ENCODE data around the gene CAMTA2. TPM values are rescaled to one million over a fixed set of nuclear protein-coding genes. Genes with fewer than 3 reads are reported as not detected.

The CAMTA2 gene
- total RNA-seq, 1 donor = 19.2 TPM

DNA sequence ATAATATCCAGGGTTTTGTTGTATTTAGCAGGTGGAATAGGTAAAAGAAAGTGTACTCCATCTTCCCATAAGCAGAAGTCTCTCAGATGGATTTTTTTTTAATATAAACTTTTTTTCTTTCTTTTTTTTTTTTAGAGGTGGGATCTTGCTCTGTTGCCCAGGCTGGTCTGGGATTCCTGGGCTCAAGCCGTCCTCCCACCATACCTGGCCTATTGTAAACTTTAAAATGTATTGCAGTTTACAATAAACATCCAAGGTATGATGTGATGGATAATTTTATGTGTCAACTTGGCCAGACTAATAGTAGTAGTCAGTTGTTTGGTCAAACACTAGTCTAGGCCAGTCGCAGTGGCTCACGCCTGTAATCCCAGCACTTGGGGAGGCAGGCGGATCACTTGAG lies 66.2 kb downstream of the CAMTA2 start:
- no peak overlapping the region for H3K4me3 ChIP-seq (ENCODE audit: insufficient read depth, low read length)

GRCh38 chr17:4920351-4921048 lies 67.0 kb downstream of the CAMTA2 start:
- Histone ChIP-seq H2AFZ (ENCODE audit: low read length) (no peak overlapping the region), H3K27me3 (ENCODE audit: insufficient read depth, low read length) (no peaks in the 10 kb centered on the region), H3K4me2 (ENCODE audit: insufficient read depth, low read length) (peak overlapping the region; percentile 40), H3K36me3 (ENCODE audit: insufficient read depth, low read length) (no peaks in the 10 kb centered on the region), H3K27ac (ENCODE audit: low read depth, low read length) (peak overlapping the region; percentile 24), H3K4me3 (ENCODE audit: insufficient read depth, low read length) (no peak overlapping the region), H4K20me1 (ENCODE audit: insufficient read depth, low read length) (no peaks in the 10 kb centered on the region), H3K79me2 (ENCODE audit: insufficient read depth, low read length) (no peaks in the 10 kb centered on the region), H3K9me3 (ENCODE audit: low read depth, low read length) (no peaks in the 10 kb centered on the region), H3K4me1 (ENCODE audit: insufficient read depth, low read length) (peaks cover 13% of the 10 kb centered on the region)
- no peak for DNase-seq (ENCODE audit: insufficient read length, low spot score, missing footprints)
- TF ChIP-seq, protein P1, sequence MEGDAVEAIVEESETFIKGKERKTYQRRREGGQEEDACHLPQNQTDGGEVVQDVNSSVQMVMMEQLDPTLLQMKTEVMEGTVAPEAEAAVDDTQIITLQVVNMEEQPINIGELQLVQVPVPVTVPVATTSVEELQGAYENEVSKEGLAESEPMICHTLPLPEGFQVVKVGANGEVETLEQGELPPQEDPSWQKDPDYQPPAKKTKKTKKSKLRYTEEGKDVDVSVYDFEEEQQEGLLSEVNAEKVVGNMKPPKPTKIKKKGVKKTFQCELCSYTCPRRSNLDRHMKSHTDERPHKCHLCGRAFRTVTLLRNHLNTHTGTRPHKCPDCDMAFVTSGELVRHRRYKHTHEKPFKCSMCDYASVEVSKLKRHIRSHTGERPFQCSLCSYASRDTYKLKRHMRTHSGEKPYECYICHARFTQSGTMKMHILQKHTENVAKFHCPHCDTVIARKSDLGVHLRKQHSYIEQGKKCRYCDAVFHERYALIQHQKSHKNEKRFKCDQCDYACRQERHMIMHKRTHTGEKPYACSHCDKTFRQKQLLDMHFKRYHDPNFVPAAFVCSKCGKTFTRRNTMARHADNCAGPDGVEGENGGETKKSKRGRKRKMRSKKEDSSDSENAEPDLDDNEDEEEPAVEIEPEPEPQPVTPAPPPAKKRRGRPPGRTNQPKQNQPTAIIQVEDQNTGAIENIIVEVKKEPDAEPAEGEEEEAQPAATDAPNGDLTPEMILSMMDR (IDR thresholded peaks at IDR 0.05; ENCODE audit: extremely low read depth, low read depth, low read length) = no peak

More for the DNA sequence above, 66.2 kb downstream of the CAMTA2 start:
- Histone ChIP-seq H3K27me3 (ENCODE audit: insufficient read depth, low read length) (no peaks in the 10 kb centered on the region), H3K27ac (ENCODE audit: low read depth, low read length) (no peak overlapping the region), H4K20me1 (ENCODE audit: insufficient read depth, low read length) (no peaks in the 10 kb centered on the region), H3K79me2 (ENCODE audit: insufficient read depth, low read length) (no peaks in the 10 kb centered on the region), H2AFZ (ENCODE audit: low read length) (no peak overlapping the region), H3K4me2 (ENCODE audit: insufficient read depth, low read length) (no peak overlapping the region), H3K36me3 (ENCODE audit: insufficient read depth, low read length) (no peaks in the 10 kb centered on the region), H3K4me1 (ENCODE audit: insufficient read depth, low read length) (peaks cover 13% of the 10 kb centered on the region), H3K9me3 (ENCODE audit: low read depth, low read length) (no peaks in the 10 kb centered on the region)
- DNase-seq (ENCODE audit: insufficient read length, low spot score, missing footprints) = no peak
- TF ChIP-seq, protein P1 (IDR thresholded peaks at IDR 0.05; ENCODE audit: extremely low read depth, low read depth, low read length) = no peak

DNA sequence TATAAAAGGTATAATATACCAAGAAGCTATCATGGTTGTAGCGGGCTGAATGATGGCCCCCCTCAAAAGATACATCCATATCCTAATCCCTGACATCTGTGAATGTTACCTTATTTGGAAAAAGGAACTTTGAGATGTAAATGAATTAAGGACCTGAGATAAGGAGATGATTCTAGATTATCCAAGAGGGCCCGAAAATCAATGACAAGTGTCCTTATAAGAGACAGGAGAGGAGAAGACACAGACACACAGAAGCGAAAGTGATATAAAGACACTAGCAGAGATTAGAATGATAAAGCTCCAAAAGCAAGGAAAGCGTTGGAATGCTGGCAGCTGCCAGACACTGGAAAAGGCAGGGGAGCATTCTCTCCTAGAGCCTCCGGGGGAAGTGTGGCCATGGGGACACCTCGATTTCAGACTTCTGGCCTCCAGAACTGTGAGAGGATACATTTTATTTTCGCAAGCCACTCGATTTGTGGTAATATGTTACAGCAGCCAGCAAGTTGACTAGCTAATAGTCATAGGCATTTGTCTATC lies 67.9 kb downstream of the CAMTA2 start:
- DNase-seq (ENCODE audit: insufficient read length, low spot score, missing footprints) = no peak
- no peaks in the 10 kb centered on the region for H3K27me3 ChIP-seq (ENCODE audit: insufficient read depth, low read length)
- H3K79me2 ChIP-seq (ENCODE audit: insufficient read depth, low read length) = no peaks in the 10 kb centered on the region
- H3K9me3 ChIP-seq (ENCODE audit: low read depth, low read length) = no peaks in the 10 kb centered on the region
- no peaks in the 10 kb centered on the region for H3K36me3 ChIP-seq (ENCODE audit: insufficient read depth, low read length)
- H3K4me1 ChIP-seq (ENCODE audit: insufficient read depth, low read length) = peaks cover 13% of the 10 kb centered on the region
- TF ChIP-seq, protein P1 (IDR thresholded peaks at IDR 0.05; ENCODE audit: extremely low read depth, low read depth, low read length) = no peak
- H3K4me2 ChIP-seq (ENCODE audit: insufficient read depth, low read length) = peak overlapping the region; percentile 9
- no peaks in the 10 kb centered on the region for H4K20me1 ChIP-seq (ENCODE audit: insufficient read depth, low read length)
- H3K27ac ChIP-seq (ENCODE audit: low read depth, low read length) = no peak overlapping the region
- H2AFZ ChIP-seq (ENCODE audit: low read length) = no peak overlapping the region
- no peak overlapping the region for H3K4me3 ChIP-seq (ENCODE audit: insufficient read depth, low read length)

Small RNA genes lying within 50 kb of the gene (small RNA-seq; reads per million reads assigned to genes)
- gene MIR6864 (not detected), gene MIR6865 (not detected)

Other genes starting within 250 kb of the CAMTA2 start
- gene ZMYND15, start 247.8 kb downstream of the CAMTA2 start, total RNA-seq = 0.59 and 1.4 TPM in 2 replicates
- gene CXCL16, start 247.7 kb downstream of the CAMTA2 start, total RNA-seq = 5.9 and 11.2 TPM in 2 replicates
- gene TM4SF5, start 215.8 kb downstream of the CAMTA2 start, total RNA-seq = not detected in 2 replicates
- 0.29 TPM in 1 of 2 replicates, not detected in the other for gene VMO1, start 201.3 kb downstream of the CAMTA2 start, total RNA-seq
- gene GLTPD2, start 198.7 kb downstream of the CAMTA2 start, total RNA-seq = not detected in 2 replicates
- gene PSMB6, start 191.5 kb downstream of the CAMTA2 start, total RNA-seq = 109 and 113 TPM in 2 replicates
- 18.9 and 19.9 TPM in 2 replicates for gene PLD2, start 180.5 kb downstream of the CAMTA2 start, total RNA-seq
- 34.4 and 35.9 TPM in 2 replicates for gene MINK1, start 154.3 kb downstream of the CAMTA2 start, total RNA-seq
- gene C17orf107, start 88.1 kb downstream of the CAMTA2 start, total RNA-seq = 4.0 and 5.3 TPM in 2 replicates
- 1.4 and 1.8 TPM in 2 replicates for gene CHRNE, start 84.6 kb downstream of the CAMTA2 start, total RNA-seq
- not detected in 2 replicates for gene GP1BA, start 55.4 kb downstream of the CAMTA2 start, total RNA-seq
- 43.6 and 47.4 TPM in 2 replicates for gene SLC25A11, start 47.6 kb downstream of the CAMTA2 start, total RNA-seq
- gene RNF167, start 47.4 kb downstream of the CAMTA2 start, total RNA-seq = 25.3 and 26.5 TPM in 2 replicates
- gene PFN1, start 39.1 kb downstream of the CAMTA2 start, total RNA-seq = 347 and 425 TPM in 2 replicates
- gene ENO3, start 36.6 kb downstream of the CAMTA2 start, total RNA-seq = 2.9 TPM in 2 replicates
- 34.0 and 39.8 TPM in 2 replicates for gene SPAG7, start 19.9 kb downstream of the CAMTA2 start, total RNA-seq
- 0.29 and 0.36 TPM in 2 replicates for gene INCA1, start 9.8 kb upstream of the CAMTA2 start, total RNA-seq
- gene KIF1C, start 10.3 kb upstream of the CAMTA2 start, total RNA-seq = 54.6 and 54.8 TPM in 2 replicates
- not detected in 2 replicates for gene SLC52A1, start 47.8 kb upstream of the CAMTA2 start, total RNA-seq
- 3.5 and 3.6 TPM in 2 replicates for gene ZFP3, start 90.8 kb upstream of the CAMTA2 start, total RNA-seq
- 8.0 and 8.3 TPM in 2 replicates for gene ZNF232, start 124.2 kb upstream of the CAMTA2 start, total RNA-seq
- gene USP6, start 128.4 kb upstream of the CAMTA2 start, total RNA-seq = not detected in 2 replicates
- gene ZNF594, start 204.2 kb upstream of the CAMTA2 start, total RNA-seq = 8.7 and 11.5 TPM in 2 replicates
- gene SCIMP, start 247.2 kb upstream of the CAMTA2 start, total RNA-seq = not detected in 2 replicates